ENCODE measurements around the gene CEMIP2. TPM values are rescaled to one million over a fixed set of nuclear protein-coding genes. Genes with fewer than 3 reads are reported as not detected.

Gene CEMIP2
- total and polyA plus RNA-seq, 2 donors (not counting 3 experiments of a cell fraction or from before 2014, with no cell fraction given), result 41.6 to 44.3 TPM

GRCh38 chr9:71797266-71797665 is 29.0 kb upstream of the CEMIP2 start:
- H3K27ac ChIP-seq (ENCODE audit: insufficient read depth, low read depth, low read length), result no peak overlapping the region
- no peaks in the 10 kb centered on the region for H4K20me1 ChIP-seq (replicated peaks; ENCODE audit: control insufficient read depth, extremely low read depth, insufficient read depth, low read length)
- H3K4me3 ChIP-seq (replicated peaks in 1 of 3; ENCODE audit: insufficient read depth in 1 of 3, low read depth in 1 of 3, low read length in 3 of 3), result no peak overlapping the region
- no peak overlapping the region for H2AFZ ChIP-seq (ENCODE audit: low read depth, low read length)
- intact Hi-C loops (cut with micrococcal nuclease), result no loop called here
- H3K36me3 ChIP-seq (ENCODE audit: control insufficient read depth in 2 of 2, extremely low read depth in 1 of 2, insufficient read depth in 2 of 2, low read length in 2 of 2), result no peaks in the 10 kb centered on the region
- no peaks in the 10 kb centered on the region for H3K9me1 ChIP-seq (replicated peaks; ENCODE audit: control insufficient read depth, extremely low read depth, insufficient read depth, low read length)
- ChIA-PET CTCF (interaction anchor here (0.7 to 2.6 kb wide), 3 partner anchors 10 to 228 kb away, joined by 3 to 15 read pairs (median 5); no protein-coding TSS in a partner anchor), POLR2A (no interaction called here)
- no peak overlapping the region for H3K4me2 ChIP-seq (ENCODE audit: insufficient read depth, low read length)
- no peaks in the 10 kb centered on the region for H3K79me2 ChIP-seq (ENCODE audit: control insufficient read depth, insufficient read depth, low read length)
- no peaks in the 10 kb centered on the region for H3K4me1 ChIP-seq (ENCODE audit: control insufficient read depth, extremely low read depth, insufficient read depth, low read length)
- dilution Hi-C loops (cut with MboI; ENCODE audit: extremely low pct_ligation_motif_present, low sequenced_read_pairs), result no loop called here
- H3K9me3 ChIP-seq (replicated peaks; ENCODE audit: control insufficient read depth, insufficient read depth, low read length), result no peaks in the 10 kb centered on the region
- TF ChIP-seq JUN (IDR thresholded peaks at IDR 0.05; ENCODE audit: borderline replicate concordance, insufficient read depth, insufficient read length, low read depth), result no peak
- no peak for TF ChIP-seq FOS (IDR thresholded peaks at IDR 0.05; ENCODE audit: borderline replicate concordance, insufficient read depth, low read length)
- TF ChIP-seq GATA2 (IDR thresholded peaks at IDR 0.05; ENCODE audit: insufficient read depth, insufficient read length, low read depth, low read length), result no peak
- no peak for TF ChIP-seq EZH2 (IDR thresholded peaks at IDR 0.05; ENCODE audit: borderline replicate concordance, low read depth, low read length, severe bottlenecking)
- no peak for TF ChIP-seq MYC (IDR thresholded peaks at IDR 0.05; ENCODE audit: low read depth, low read length)
- no peak for TF ChIP-seq POLR2A (IDR thresholded peaks at IDR 0.05; ENCODE audit: low read depth, low read length)
- no TSS peak for BruUV-seq (replicated peaks)
- H3K27me3 ChIP-seq (ENCODE audit: control insufficient read depth in 2 of 2, insufficient read depth in 2 of 2, low read length in 2 of 2), result no peaks in the 10 kb centered on the region
- H3K9ac ChIP-seq (replicated peaks; ENCODE audit: extremely low read depth, insufficient read depth, low read length), result no peak overlapping the region
- no peak for FAIRE-seq
- no peak for DNase-seq (ENCODE audit: low read depth, low spot score)

GRCh38 chr9:71796100-71796767 is 27.9 kb upstream of the CEMIP2 start:
- Histone ChIP-seq H3K4me2 (ENCODE audit: insufficient read depth, low read length) (no peak overlapping the region), H2AFZ (ENCODE audit: low read depth, low read length) (no peak overlapping the region), H3K27ac (ENCODE audit: insufficient read depth, low read depth, low read length) (no peak overlapping the region), H3K79me2 (ENCODE audit: control insufficient read depth, insufficient read depth, low read length) (no peaks in the 10 kb centered on the region), H3K4me3 (replicated peaks in 1 of 3; ENCODE audit: insufficient read depth in 1 of 3, low read depth in 1 of 3, low read length in 3 of 3) (no peak overlapping the region), H3K36me3 (ENCODE audit: control insufficient read depth in 2 of 2, extremely low read depth in 1 of 2, insufficient read depth in 2 of 2, low read length in 2 of 2) (no peaks in the 10 kb centered on the region), H3K9me1 (replicated peaks; ENCODE audit: control insufficient read depth, extremely low read depth, insufficient read depth, low read length) (no peaks in the 10 kb centered on the region), H3K9ac (replicated peaks; ENCODE audit: extremely low read depth, insufficient read depth, low read length) (no peak overlapping the region), H3K9me3 (replicated peaks; ENCODE audit: control insufficient read depth, insufficient read depth, low read length) (no peaks in the 10 kb centered on the region), H3K4me1 (ENCODE audit: control insufficient read depth, extremely low read depth, insufficient read depth, low read length) (no peaks in the 10 kb centered on the region), H4K20me1 (replicated peaks; ENCODE audit: control insufficient read depth, extremely low read depth, insufficient read depth, low read length) (no peaks in the 10 kb centered on the region), H3K27me3 (ENCODE audit: control insufficient read depth in 2 of 2, insufficient read depth in 2 of 2, low read length in 2 of 2) (no peaks in the 10 kb centered on the region)
- dilution Hi-C loops (cut with MboI; ENCODE audit: extremely low pct_ligation_motif_present, low sequenced_read_pairs), result no loop called here
- intact Hi-C loops (cut with micrococcal nuclease), result no loop called here
- ChIA-PET CTCF (interaction anchor here (1.1 kb wide), 1 partner anchor 230 kb away, joined by 5 read pairs; no protein-coding TSS in a partner anchor), POLR2A (no interaction called here)
- no TSS peak for BruUV-seq (replicated peaks)
- DNase-seq (ENCODE audit: low read depth, low spot score) (no peak), FAIRE-seq (no peak)
- TF ChIP-seq POLR2AphosphoS5 (IDR thresholded peaks at IDR 0.05; ENCODE audit: insufficient read depth, low read depth, low read length) (no peak), MAX (IDR thresholded peaks at IDR 0.05; ENCODE audit: insufficient read depth, insufficient read length) (no peak), EZH2 (IDR thresholded peaks at IDR 0.05; ENCODE audit: borderline replicate concordance, low read depth, low read length, severe bottlenecking) (no peak), GATA2 (IDR thresholded peaks at IDR 0.05; ENCODE audit: insufficient read depth, insufficient read length, low read depth, low read length) (no peak), MYC (IDR thresholded peaks at IDR 0.05; ENCODE audit: low read depth, low read length) (no peak), POLR2A (IDR thresholded peaks at IDR 0.05; ENCODE audit: low read depth, low read length) (no peak), JUN (IDR thresholded peaks at IDR 0.05; ENCODE audit: borderline replicate concordance, insufficient read depth, insufficient read length, low read depth) (no peak), CTCF (IDR thresholded peaks at IDR 0.05; ENCODE audit: extremely low read depth in 1 of 2, insufficient read depth in 1 of 2, low read depth in 1 of 2, low read length in 2 of 2) (no peak), FOS (IDR thresholded peaks at IDR 0.05; ENCODE audit: borderline replicate concordance, insufficient read depth, low read length) (no peak)
